Stomach smooth muscle (tissue), 2 donors: ENCODE measurements around the gene MDFIC.
A peak's percentile ranks its signal among the peaks of the same experiment; 100 is the strongest.
"Not testable (repeated sequence)": the region's sequence is repeated elsewhere in the genome, so short reads cannot be mapped to it uniquely, and the experiment has no call there.

Source experiments
- H3K27ac ChIP-seq: one replicate; pipeline ENCODE4 v1.7.0; 2013; ENCODE audit warnings: mild to moderate bottlenecking, low read length, inconsistent platforms
- H3K27me3 ChIP-seq, 2 donors: one replicate each; pipeline ENCODE4 v1.7.0; 2013; ENCODE audit warnings: low read length in 2 of 2; ENCODE audit not compliant: insufficient read depth in 2 of 2, control insufficient read depth in 1 of 2
- H3K36me3 ChIP-seq, 2 donors: one replicate each; pipeline ENCODE4 v1.7.0; 2013; ENCODE audit warnings: low read length in 2 of 2; ENCODE audit not compliant: control insufficient read depth in 2 of 2, insufficient read depth in 2 of 2
- H3K4me1 ChIP-seq: one replicate; pipeline ENCODE4 v1.7.0; 2013; ENCODE audit warnings: low read length; ENCODE audit not compliant: control insufficient read depth, insufficient read depth
- H3K4me3 ChIP-seq, 2 donors: one replicate each; pipeline ENCODE4 v1.7.0; 2013; ENCODE audit warnings: low read length in 2 of 2
- H3K9ac ChIP-seq, 2 donors: one replicate each; pipeline ENCODE4 v1.7.0; 2013; ENCODE audit warnings: low read length in 2 of 2, mild to moderate bottlenecking in 1 of 2
- H3K9me3 ChIP-seq, 2 donors: one replicate each; pipeline ENCODE4 v1.7.0; 2013; ENCODE audit warnings: low read length in 2 of 2; ENCODE audit not compliant: control insufficient read depth in 2 of 2
- donor health status: healthy.
- donor health status: Pancreatic carcinoma.

Gene MDFIC, protein sequence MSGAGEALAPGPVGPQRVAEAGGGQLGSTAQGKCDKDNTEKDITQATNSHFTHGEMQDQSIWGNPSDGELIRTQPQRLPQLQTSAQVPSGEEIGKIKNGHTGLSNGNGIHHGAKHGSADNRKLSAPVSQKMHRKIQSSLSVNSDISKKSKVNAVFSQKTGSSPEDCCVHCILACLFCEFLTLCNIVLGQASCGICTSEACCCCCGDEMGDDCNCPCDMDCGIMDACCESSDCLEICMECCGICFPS

GRCh38 chr7:114922026-114922651 lies at the start of gene MDFIC:
MDFIC (plus strand) TSS chr7:114922094; CDS start chr7:114923034, 940 bp downstream.
- peak within 1 kb of the TSS; percentile 80 for H3K9ac ChIP-seq
- H3K36me3 ChIP-seq, result no peaks in the 10 kb centered on the region
- H3K27me3 ChIP-seq, result no peaks in the 10 kb centered on the region
- H3K4me3 ChIP-seq, result peak within 1 kb of the TSS; percentile 81 to 92
- peak within 1 kb of the TSS; percentile 76 for H3K27ac ChIP-seq
- H3K4me1 ChIP-seq, result peaks cover 10% of the 10 kb centered on the region
- H3K9me3 ChIP-seq, result no peaks in the 10 kb centered on the region

DNA sequence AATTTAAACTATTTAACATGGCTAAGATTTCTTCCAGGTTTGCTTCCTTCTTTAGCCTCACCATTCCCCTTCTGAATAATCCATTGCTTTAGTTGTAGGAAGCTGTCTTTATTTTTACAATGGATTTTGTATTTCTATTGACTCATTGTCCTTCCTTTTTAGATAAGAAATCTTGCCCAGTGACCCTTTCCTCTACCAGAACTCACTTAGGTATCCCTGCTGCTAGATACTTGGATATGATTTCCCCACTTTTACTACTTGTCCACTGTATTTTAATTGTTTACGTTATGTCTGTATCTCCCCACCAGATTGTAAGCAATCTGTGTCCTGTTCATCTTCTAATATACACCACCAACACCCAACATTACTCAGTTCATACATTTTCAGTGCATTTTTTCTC lies 47.7 kb upstream of the MDFIC start:
- Histone ChIP-seq H3K27me3 (no peaks in the 10 kb centered on the region), H3K36me3 (no peaks in the 10 kb centered on the region), H3K4me3 (no peak overlapping the region), H3K9ac (no peak overlapping the region), H3K9me3 (no peaks in the 10 kb centered on the region), H3K27ac (no peak overlapping the region), H3K4me1 (no peaks in the 10 kb centered on the region)

GRCh38 chr7:114875186-114875585 lies 46.7 kb upstream of the MDFIC start:
- Histone ChIP-seq H3K4me3 (no peak overlapping the region), H3K36me3 (no peaks in the 10 kb centered on the region), H3K27ac (no peak overlapping the region), H3K27me3 (no peaks in the 10 kb centered on the region), H3K9me3 (no peaks in the 10 kb centered on the region), H3K9ac (no peak overlapping the region), H3K4me1 (no peaks in the 10 kb centered on the region)

GRCh38 chr7:114879554-114879953 lies 42.3 kb upstream of the MDFIC start:
- H3K4me1 ChIP-seq, result no peaks in the 10 kb centered on the region
- H3K36me3 ChIP-seq, result no peaks in the 10 kb centered on the region
- H3K4me3 ChIP-seq, result no peak overlapping the region
- no peak overlapping the region for H3K27ac ChIP-seq
- H3K9ac ChIP-seq, result no peak overlapping the region
- no peaks in the 10 kb centered on the region for H3K27me3 ChIP-seq
- H3K9me3 ChIP-seq, result no peaks in the 10 kb centered on the region

GRCh38 chr7:114885836-114886235 lies 36.1 kb upstream of the MDFIC start:
- H3K27me3 ChIP-seq, result no peaks in the 10 kb centered on the region
- no peak overlapping the region for H3K4me3 ChIP-seq
- H3K9me3 ChIP-seq, result no peaks in the 10 kb centered on the region
- H3K27ac ChIP-seq, result no peak overlapping the region
- H3K4me1 ChIP-seq, result no peaks in the 10 kb centered on the region
- no peaks in the 10 kb centered on the region for H3K36me3 ChIP-seq
- H3K9ac ChIP-seq, result no peak overlapping the region

- no peak overlapping the region for H3K9ac ChIP-seq
- no peak overlapping the region for H3K4me3 ChIP-seq
- no peaks in the 10 kb centered on the region for H3K27me3 ChIP-seq
- no peaks in the 10 kb centered on the region for H3K9me3 ChIP-seq
- no peaks in the 10 kb centered on the region for H3K4me1 ChIP-seq
- H3K36me3 ChIP-seq, result no peaks in the 10 kb centered on the region
- H3K27ac ChIP-seq, result no peak overlapping the region
Observed at GRCh38 chr7:114886241-114886640, 35.7 kb upstream of the MDFIC start.

DNA sequence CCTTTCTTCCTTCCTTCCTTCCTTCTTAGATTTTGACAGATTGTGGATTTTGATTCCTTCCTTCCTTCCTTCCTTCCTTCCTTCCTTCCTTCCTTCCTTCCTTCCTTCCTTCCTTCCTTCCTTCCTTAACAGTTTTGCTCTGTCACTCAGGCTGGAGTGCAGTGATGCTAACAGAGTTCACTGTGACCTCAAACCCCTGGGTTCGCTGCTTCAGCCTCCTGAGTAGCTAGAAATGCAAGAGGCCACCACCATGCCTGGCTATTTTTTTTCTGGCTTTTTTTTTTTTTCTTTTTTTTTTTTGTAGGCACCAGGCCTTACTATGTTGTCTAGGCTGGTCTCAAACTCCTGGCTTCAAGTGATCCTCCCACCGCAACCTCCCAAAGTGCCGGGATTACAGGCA lies 32.8 kb upstream of the MDFIC start:
- not testable (repeated sequence) for H3K9me3 ChIP-seq, H3K36me3 ChIP-seq, H3K4me3 ChIP-seq, H3K27ac ChIP-seq, H3K9ac ChIP-seq, H3K27me3 ChIP-seq, H3K4me1 ChIP-seq

GRCh38 chr7:114889646-114890285 lies 32.1 kb upstream of the MDFIC start:
- Histone ChIP-seq H3K4me1 (no peaks in the 10 kb centered on the region), H3K27ac (no peak overlapping the region), H3K36me3 (no peaks in the 10 kb centered on the region), H3K9me3 (no peaks in the 10 kb centered on the region), H3K9ac (no peak overlapping the region), H3K4me3 (no peak overlapping the region), H3K27me3 (no peaks in the 10 kb centered on the region)

- Histone ChIP-seq H3K27me3 (no peaks in the 10 kb centered on the region), H3K4me1 (no peaks in the 10 kb centered on the region), H3K27ac (no peak overlapping the region), H3K4me3 (no peak overlapping the region), H3K36me3 (no peaks in the 10 kb centered on the region), H3K9ac (no peak overlapping the region), H3K9me3 (no peaks in the 10 kb centered on the region)
Observed at GRCh38 chr7:114890561-114890960, 31.3 kb upstream of the MDFIC start.

DNA sequence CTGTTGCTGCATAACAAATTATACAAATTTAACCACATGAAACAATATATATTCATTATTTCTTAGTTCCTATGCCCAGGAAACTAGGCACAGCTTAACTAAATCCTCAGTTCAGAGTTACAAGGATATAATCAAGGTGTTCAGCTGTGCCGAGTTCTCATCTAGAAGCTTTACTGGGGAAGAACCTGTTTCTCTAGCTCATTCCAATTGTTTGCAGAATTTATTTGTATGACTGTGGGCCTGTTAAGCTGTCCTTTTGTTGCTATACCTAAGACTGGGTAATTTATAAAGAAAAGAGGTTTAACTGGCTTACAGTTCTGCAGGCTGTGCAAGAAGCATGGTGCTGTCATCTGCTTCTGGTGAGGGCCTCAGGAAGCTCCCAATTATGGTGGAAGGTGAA lies 21.8 kb upstream of the MDFIC start:
- no peaks in the 10 kb centered on the region for H3K9me3 ChIP-seq

DNA sequence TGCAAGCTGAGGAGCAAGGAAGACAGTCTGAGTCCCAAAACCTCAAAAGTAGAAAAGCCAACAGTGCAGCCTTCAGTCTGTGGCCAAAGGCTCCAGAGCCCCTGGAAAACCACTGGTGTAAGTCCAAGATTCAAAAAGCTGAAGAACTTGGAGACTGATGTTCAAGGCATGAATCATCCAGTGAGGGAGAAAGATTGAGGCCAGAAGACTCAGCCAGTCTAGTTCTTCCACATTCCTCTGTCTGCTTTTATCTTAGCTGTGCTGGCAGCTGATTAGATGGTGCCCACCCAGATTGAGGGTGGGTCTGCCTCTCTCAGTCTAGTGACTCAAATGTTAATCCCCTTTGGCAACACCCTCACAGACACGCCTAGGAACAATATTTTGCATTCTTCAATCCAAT lies 20.1 kb upstream of the MDFIC start:
- Histone ChIP-seq H3K27me3 (no peaks in the 10 kb centered on the region), H3K36me3 (no peaks in the 10 kb centered on the region), H3K27ac (no peak overlapping the region), H3K9ac (no peak overlapping the region), H3K4me3 (no peak overlapping the region), H3K4me1 (no peaks in the 10 kb centered on the region), H3K9me3 (no peaks in the 10 kb centered on the region)

More for the DNA sequence above, 21.8 kb upstream of the MDFIC start:
- Histone ChIP-seq H3K9ac (no peak overlapping the region), H3K27me3 (no peaks in the 10 kb centered on the region), H3K4me3 (no peak overlapping the region), H3K27ac (no peak overlapping the region), H3K36me3 (no peaks in the 10 kb centered on the region), H3K4me1 (no peaks in the 10 kb centered on the region)
